Uterus (tissue), 4 donors: ENCODE results near the gene LMNB1. TPM values are rescaled to one million over a fixed set of nuclear protein-coding genes. Genes with fewer than 3 reads are reported as not detected.

Experiments used
- DNase-seq, 2 donors: peaks; one replicate each; pipeline ENCODE4 v3.0.0-alpha.2; 2019 to 2020
- H3K27ac ChIP-seq, 2 donors: fragments of 200-600 bp; sonication (generic); 1 replicate in 1 of 2; 2 replicates in 1 of 2; pipeline ENCODE4 v1.5.1; 2016 to 2018
- H3K27me3 ChIP-seq, 2 donors: fragments of 200-600 bp; sonication (generic); one replicate each; pipeline ENCODE4 v1.5.1; 2018 to 2019; ENCODE audit warnings: control low read depth in 1 of 2
- H3K36me3 ChIP-seq, 2 donors: fragments of 200-600 bp; sonication (generic); one replicate each; pipeline ENCODE4 v1.5.1; 2019; ENCODE audit warnings: control low read depth in 1 of 2
- H3K4me1 ChIP-seq, 2 donors: fragments of 200-600 bp; sonication (generic); one replicate each; pipeline ENCODE4 v1.5.1; 2018 to 2019; ENCODE audit warnings: control low read depth in 1 of 2
- H3K4me3 ChIP-seq, 2 donors: fragments of 200-600 bp; sonication (generic); 1 replicate in 1 of 2; 2 replicates in 1 of 2; pipeline ENCODE4 v1.5.1; 2018 to 2019; ENCODE audit warnings: mild to moderate bottlenecking in 1 of 2
- H3K9me3 ChIP-seq, 2 donors: fragments of 200-600 bp; sonication (generic); one replicate each; pipeline ENCODE4 v1.5.1; 2019; ENCODE audit warnings: control low read depth in 1 of 2
- CTCF ChIP-seq, 4 experiments: fragments of 200-600 bp in 2 of 4; fragments of 450-650 bp in 2 of 4; sonication (generic) in 2 of 4; IDR thresholded peaks; one replicate each; pipeline ENCODE4 v1.5.1; 2016 to 2019; ENCODE audit warnings: antibody characterized with exemption in 4 of 4, mild to moderate bottlenecking in 2 of 4, moderate library complexity in 1 of 4
- POLR2A ChIP-seq, 2 donors: fragments of 450-650 bp; IDR thresholded peaks; one replicate each; pipeline ENCODE4 v1.6.1; 2016; ENCODE audit warnings: antibody characterized with exemption in 2 of 2, mild to moderate bottlenecking in 1 of 2, moderate library complexity in 1 of 2
- intact Hi-C: fragments of 100-400 bp; cut with DNase I; formaldehyde crosslinking; loops from one replicate; pipeline ENCODE4 v1.15.1; 2023; ENCODE audit warnings: low total_unique reads
- total RNA-seq, 4 donors: library from RNA; depleted of rRNA in 3 of 4; stranded (reverse); fragments of >200 nt in 3 of 4; gene quantifications; one replicate each; pipeline versions ENCODE4 v1.1.0 to v1.2.4, GENCODE V29; 2014 to 2023
- donor health status: DM: yes; HTN: yes; CAD: no.

LMNB1 gene
- total RNA-seq, 4 donors from 2014 or later, result 0.29 to 66.7 (median 3.6) TPM

GRCh38 chr5:126814721-126815404 lies 37.9 kb downstream of the LMNB1 start:
- TF ChIP-seq CTCF (IDR thresholded peaks at IDR 0.05) (no peak), POLR2A (IDR thresholded peaks at IDR 0.05) (no peak)
- H3K4me3 ChIP-seq, result no peak overlapping the region
- no peak overlapping the region for H3K27ac ChIP-seq
- H3K36me3 ChIP-seq, result no peaks in the 10 kb centered on the region
- no peaks in the 10 kb centered on the region for H3K27me3 ChIP-seq
- intact Hi-C loops, result no loop called here
- DNase-seq, result no peak
- no peaks in the 10 kb centered on the region for H3K9me3 ChIP-seq
- H3K4me1 ChIP-seq, result no peaks in the 10 kb centered on the region

- Histone ChIP-seq H3K27ac (no peak overlapping the region), H3K4me1 (no peaks in the 10 kb centered on the region)
- intact Hi-C loops, result no loop called here
Observed at GRCh38 chr5:126816649-126817048, 39.7 kb downstream of the LMNB1 start.

GRCh38 chr5:126818736-126819135 lies 41.8 kb downstream of the LMNB1 start:
- DNase-seq, result no peak
- TF ChIP-seq CTCF (IDR thresholded peaks at IDR 0.05) (no peak), POLR2A (IDR thresholded peaks at IDR 0.05) (no peak)
- no peaks in the 10 kb centered on the region for H3K36me3 ChIP-seq
- no peaks in the 10 kb centered on the region for H3K4me1 ChIP-seq
- no peak overlapping the region for H3K27ac ChIP-seq
- no peaks in the 10 kb centered on the region for H3K9me3 ChIP-seq
- no peak overlapping the region for H3K4me3 ChIP-seq
- intact Hi-C loops, result no loop called here
- H3K27me3 ChIP-seq, result no peaks in the 10 kb centered on the region

More at GRCh38 chr5:126816649-126817048, 39.7 kb downstream of the LMNB1 start:
- DNase-seq, result no peak
- no peak overlapping the region for H3K4me3 ChIP-seq
- TF ChIP-seq CTCF (IDR thresholded peaks at IDR 0.05) (no peak), POLR2A (IDR thresholded peaks at IDR 0.05) (no peak)
- no peaks in the 10 kb centered on the region for H3K9me3 ChIP-seq
- no peaks in the 10 kb centered on the region for H3K27me3 ChIP-seq
- H3K36me3 ChIP-seq, result no peaks in the 10 kb centered on the region

- intact Hi-C loops, result no loop called here
- no peak overlapping the region for H3K27ac ChIP-seq
- no peaks in the 10 kb centered on the region for H3K9me3 ChIP-seq
- DNase-seq, result no peak
- no peak overlapping the region for H3K4me3 ChIP-seq
- H3K27me3 ChIP-seq, result no peaks in the 10 kb centered on the region
- H3K36me3 ChIP-seq, result no peaks in the 10 kb centered on the region
- TF ChIP-seq POLR2A (IDR thresholded peaks at IDR 0.05), result no peak
- TF ChIP-seq CTCF (IDR thresholded peaks at IDR 0.05), result no peak
- no peaks in the 10 kb centered on the region for H3K4me1 ChIP-seq
Observed at GRCh38 chr5:126819253-126819652, 42.3 kb downstream of the LMNB1 start.

- Histone ChIP-seq H3K27ac (no peak overlapping the region), H3K36me3 (no peaks in the 10 kb centered on the region), H3K9me3 (no peaks in the 10 kb centered on the region), H3K4me1 (no peaks in the 10 kb centered on the region), H3K4me3 (no peak overlapping the region), H3K27me3 (no peaks in the 10 kb centered on the region)
- no peak for DNase-seq
- TF ChIP-seq POLR2A (IDR thresholded peaks at IDR 0.05) (no peak), CTCF (IDR thresholded peaks at IDR 0.05) (no peak)
- intact Hi-C loops, result no loop called here
Observed at GRCh38 chr5:126826619-126827215, 49.8 kb downstream of the LMNB1 start.
